Lower lobe of right lung (tissue), 2 donors: ENCODE results near the gene ZNF556. TPM values are rescaled to one million over a fixed set of nuclear protein-coding genes. Genes with fewer than 3 reads are reported as not detected.

ENCODE experiments used
- ATAC-seq, 2 donors: fragments of 200-7000 bp; cut with Tn5 transposase; one replicate each; pipeline ENCODE4 v1.9.1; 2020 to 2022; ENCODE audit warnings: mild to moderate bottlenecking in 2 of 2, moderate library complexity in 2 of 2
- DNase-seq: peaks from one replicate; pipeline ENCODE4 v3.0.0-alpha.2; 2020
- H3K27ac ChIP-seq: fragments of 200-600 bp; one replicate; pipeline ENCODE4 v1.8.0; 2022
- H3K27me3 ChIP-seq: fragments of 200-600 bp; one replicate; pipeline ENCODE4 v1.8.0; 2022; ENCODE audit warnings: low read depth
- H3K36me3 ChIP-seq: fragments of 200-600 bp; one replicate; pipeline ENCODE4 v1.8.0; 2022; ENCODE audit warnings: mild to moderate bottlenecking
- H3K4me1 ChIP-seq: fragments of 200-600 bp; one replicate; pipeline ENCODE4 v1.8.0; 2022
- H3K4me3 ChIP-seq: fragments of 200-600 bp; one replicate; pipeline ENCODE4 v1.8.0; 2022; ENCODE audit warnings: mild to moderate bottlenecking
- H3K9me3 ChIP-seq: fragments of 200-600 bp; one replicate; pipeline ENCODE4 v1.8.0; 2022
- CTCF ChIP-seq: fragments of 200-600 bp; IDR thresholded peaks from one replicate; pipeline ENCODE4 v1.8.0; 2022; ENCODE audit warnings: antibody characterized with exemption, mild to moderate bottlenecking
- intact Hi-C: fragments of 100-400 bp; cut with DNase I; formaldehyde crosslinking; loops from one replicate; pipeline ENCODE4 v1.11.0; 2022
- total RNA-seq: library from RNA; stranded (reverse); fragmentation: NEBNext Ultra II Directional; extraction: Animal tissue kit (Norgen Biotek cat#: 25700); gene quantifications from one replicate; pipeline ENCODE4 v1.2.1, GENCODE V29; 2021
- donor health status: DM: no; HTN: yes; CAD: no; lungs with severe emphysema.

ZNF556 gene
- total RNA-seq, 1 donor from 2014 or later = not detected

- ATAC-seq = no peak
- Histone ChIP-seq H3K9me3 (peaks cover 52% of the 10 kb centered on the region), H3K36me3 (peaks cover 31% of the 10 kb centered on the region), H3K27ac (no peak overlapping the region), H3K4me1 (no peaks in the 10 kb centered on the region), H3K4me3 (no peak overlapping the region), H3K27me3 (no peaks in the 10 kb centered on the region)
- TF ChIP-seq CTCF = no peak
- intact Hi-C loops = no loop called here
- no peak for DNase-seq
These were observed 18.5 kb upstream of the ZNF556 start for GRCh38 chr19:2848616-2849015.

- ATAC-seq = no peak
- intact Hi-C loops = no loop called here
- H3K9me3 ChIP-seq = peaks cover 70% of the 10 kb centered on the region
- no peak overlapping the region for H3K27ac ChIP-seq
- H3K4me1 ChIP-seq = no peaks in the 10 kb centered on the region
- H3K27me3 ChIP-seq = no peaks in the 10 kb centered on the region
- DNase-seq = no peak
- TF ChIP-seq CTCF = no peak
- H3K4me3 ChIP-seq = no peak overlapping the region
- peaks cover 32% of the 10 kb centered on the region for H3K36me3 ChIP-seq
These were observed 16.7 kb upstream of the ZNF556 start for GRCh38 chr19:2850256-2850925.

- no peak for TF ChIP-seq CTCF
- no peak for ATAC-seq
- H3K27ac ChIP-seq = no peak overlapping the region
- H3K4me3 ChIP-seq = no peak overlapping the region
- no peaks in the 10 kb centered on the region for H3K4me1 ChIP-seq
- H3K36me3 ChIP-seq = peaks cover 32% of the 10 kb centered on the region
- intact Hi-C loops = no loop called here
- DNase-seq = no peak
- peaks cover 83% of the 10 kb centered on the region for H3K9me3 ChIP-seq
- H3K27me3 ChIP-seq = no peaks in the 10 kb centered on the region
These were observed 14.5 kb upstream of the ZNF556 start for GRCh38 chr19:2852598-2852997.

- no peaks in the 10 kb centered on the region for H3K27me3 ChIP-seq
- no peak for ATAC-seq
- peaks cover 83% of the 10 kb centered on the region for H3K9me3 ChIP-seq
- no peak for DNase-seq
- no peak overlapping the region for H3K4me3 ChIP-seq
- no peak overlapping the region for H3K27ac ChIP-seq
- no peaks in the 10 kb centered on the region for H3K4me1 ChIP-seq
- H3K36me3 ChIP-seq = peaks cover 32% of the 10 kb centered on the region
- intact Hi-C loops = no loop called here
- TF ChIP-seq CTCF = no peak
These were observed 14.0 kb upstream of the ZNF556 start for GRCh38 chr19:2853015-2853606.

GRCh38 chr19:2854849-2855248 is 12.3 kb upstream of the ZNF556 start:
- ATAC-seq (no peak), DNase-seq (no peak)
- no peak for TF ChIP-seq CTCF
- Histone ChIP-seq H3K27ac (no peak overlapping the region), H3K36me3 (peaks cover 32% of the 10 kb centered on the region), H3K4me3 (no peak overlapping the region), H3K9me3 (peaks cover 91% of the 10 kb centered on the region), H3K4me1 (no peaks in the 10 kb centered on the region), H3K27me3 (no peaks in the 10 kb centered on the region)
- intact Hi-C loops = no loop called here
